HK-2 (cell line): ENCODE results near the gene DCAF11.
A peak's percentile ranks its signal among the peaks of the same experiment; 100 is the strongest.
"Not testable (repeated sequence)": the region's sequence is repeated elsewhere in the genome, so short reads cannot be mapped to it uniquely, and the experiment has no call there.

Experiments
- DNase-seq: peaks from one replicate; pipeline ENCODE4 v3.0.0-alpha.2; 2018; ENCODE audit not compliant: unreplicated experiment

The DCAF11 gene

DNA sequence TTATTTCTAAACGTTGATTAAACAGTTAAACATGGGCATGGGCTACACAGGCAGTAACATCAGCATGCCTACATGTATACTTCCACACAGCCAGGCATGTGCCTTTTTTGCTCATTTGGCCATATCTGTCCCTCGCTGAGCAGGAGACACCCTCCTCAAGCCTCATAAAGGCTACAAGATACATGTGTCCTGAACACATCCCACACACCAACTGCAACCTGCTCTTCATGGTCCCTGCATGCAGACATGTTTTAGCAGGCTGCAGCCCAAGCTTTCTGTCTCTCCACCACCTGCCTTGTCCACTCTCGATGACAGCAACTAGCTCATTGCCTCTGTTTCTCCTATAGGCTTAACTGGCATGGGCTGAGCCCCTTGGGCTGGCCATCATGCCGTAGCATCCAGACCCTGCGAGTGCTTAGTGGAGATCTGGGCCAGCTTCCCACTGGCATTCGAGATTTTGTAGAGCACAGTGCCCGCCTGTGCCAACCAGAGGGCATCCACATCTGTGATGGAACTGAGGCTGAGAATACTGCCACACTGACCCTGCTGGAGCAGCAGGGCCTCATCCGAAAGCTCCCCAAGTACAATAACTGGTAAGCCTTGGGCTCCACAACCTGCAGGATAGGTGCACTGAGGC lies 17.9 kb upstream of the DCAF11 start:
- no peak for DNase-seq

DNA sequence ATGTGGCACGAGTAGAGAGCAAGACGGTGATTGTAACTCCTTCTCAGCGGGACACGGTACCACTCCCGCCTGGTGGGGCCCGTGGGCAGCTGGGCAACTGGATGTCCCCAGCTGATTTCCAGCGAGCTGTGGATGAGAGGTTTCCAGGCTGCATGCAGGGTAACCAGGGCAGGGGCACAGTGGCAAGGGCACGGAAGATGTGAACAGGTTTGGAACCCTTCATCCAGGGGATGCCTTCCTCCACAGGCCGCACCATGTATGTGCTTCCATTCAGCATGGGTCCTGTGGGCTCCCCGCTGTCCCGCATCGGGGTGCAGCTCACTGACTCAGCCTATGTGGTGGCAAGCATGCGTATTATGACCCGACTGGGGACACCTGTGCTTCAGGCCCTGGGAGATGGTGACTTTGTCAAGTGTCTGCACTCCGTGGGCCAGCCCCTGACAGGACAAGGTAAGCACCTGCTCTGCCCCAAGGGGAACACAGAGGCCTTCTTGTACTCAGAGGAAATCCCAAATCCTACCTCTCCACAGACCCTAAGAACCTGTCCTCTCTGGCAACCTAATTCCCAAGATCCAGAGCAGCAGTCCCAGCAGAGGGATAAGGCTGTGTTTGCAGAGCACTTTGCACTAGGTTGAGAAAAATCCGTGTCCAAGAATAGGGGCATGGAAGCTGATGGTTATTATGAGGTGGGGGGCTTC lies 16.2 kb upstream of the DCAF11 start:
- DNase-seq = no peak

DNA sequence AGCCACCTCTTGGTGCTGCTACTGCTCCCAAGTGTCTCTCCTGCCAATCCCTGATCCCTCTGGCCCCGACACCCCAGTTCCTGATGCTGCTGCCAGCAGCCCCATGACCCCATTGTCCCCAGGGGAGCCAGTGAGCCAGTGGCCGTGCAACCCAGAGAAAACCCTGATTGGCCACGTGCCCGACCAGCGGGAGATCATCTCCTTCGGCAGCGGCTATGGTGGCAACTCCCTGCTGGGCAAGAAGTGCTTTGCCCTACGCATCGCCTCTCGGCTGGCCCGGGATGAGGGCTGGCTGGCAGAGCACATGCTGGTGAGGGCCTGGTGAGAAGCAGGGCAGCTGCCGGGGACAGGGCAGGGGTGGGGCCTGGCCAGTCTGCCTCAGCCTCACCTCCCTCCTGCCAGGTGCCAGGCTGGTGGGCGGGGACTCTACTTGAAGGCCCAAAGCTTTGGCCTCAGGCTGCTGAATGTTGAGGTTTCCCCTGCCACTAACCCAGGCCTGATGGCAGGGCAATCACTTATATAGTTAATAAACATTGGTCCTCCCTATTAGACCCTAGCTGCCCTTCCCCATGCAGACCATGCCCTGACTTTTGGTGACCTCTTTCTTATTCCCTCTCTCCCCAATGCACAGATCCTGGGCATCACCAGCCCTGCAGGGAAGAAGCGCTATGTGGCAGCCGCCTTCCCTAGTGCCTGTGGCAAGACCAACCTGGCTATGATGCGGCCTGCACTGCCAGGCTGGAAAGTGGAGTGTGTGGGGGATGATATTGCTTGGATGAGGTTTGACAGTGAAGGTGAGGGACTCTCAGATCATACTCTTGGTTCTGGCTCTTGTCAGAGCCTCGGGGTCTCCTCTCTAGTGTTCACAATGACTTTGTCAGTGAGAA lies 15.4 kb upstream of the DCAF11 start:
- no peak for DNase-seq

DNA sequence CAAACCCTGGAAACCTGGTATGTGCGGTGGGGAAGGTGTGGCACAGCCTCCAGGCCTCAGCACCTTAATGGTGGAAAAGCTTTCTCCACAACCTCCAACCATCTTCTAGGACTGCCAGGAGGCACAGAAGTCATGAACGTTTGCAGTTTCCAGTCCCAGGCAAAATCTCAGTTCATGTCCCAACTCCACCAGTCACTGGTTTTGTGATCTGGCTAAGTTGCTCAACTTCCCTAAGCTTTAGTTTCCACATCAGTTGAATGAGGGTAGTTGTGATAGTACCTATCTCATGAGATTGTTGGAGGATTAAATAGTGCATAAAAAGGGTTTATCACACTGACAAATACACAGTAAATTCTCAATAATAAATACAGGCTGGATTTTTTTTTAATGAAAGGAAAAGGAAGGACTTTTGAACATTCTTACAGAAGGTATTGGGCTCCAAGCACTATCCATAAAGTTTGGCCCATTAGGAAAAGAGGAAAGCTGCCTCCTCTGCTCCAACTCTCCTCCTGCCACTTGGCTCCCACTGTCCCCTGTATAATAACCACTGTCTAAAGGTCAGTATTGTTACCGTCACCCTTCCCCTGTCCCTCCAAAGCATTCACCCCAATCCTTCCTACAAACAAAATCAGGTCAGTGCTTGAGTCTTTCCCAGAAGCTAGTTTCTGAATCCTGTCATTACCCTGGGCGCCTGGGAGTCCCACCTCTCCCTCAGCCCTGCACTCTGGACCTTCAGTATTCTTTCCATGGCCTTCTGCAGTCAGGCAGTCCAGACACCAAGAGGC lies 14.2 kb upstream of the DCAF11 start:
- no peak for DNase-seq

DNA sequence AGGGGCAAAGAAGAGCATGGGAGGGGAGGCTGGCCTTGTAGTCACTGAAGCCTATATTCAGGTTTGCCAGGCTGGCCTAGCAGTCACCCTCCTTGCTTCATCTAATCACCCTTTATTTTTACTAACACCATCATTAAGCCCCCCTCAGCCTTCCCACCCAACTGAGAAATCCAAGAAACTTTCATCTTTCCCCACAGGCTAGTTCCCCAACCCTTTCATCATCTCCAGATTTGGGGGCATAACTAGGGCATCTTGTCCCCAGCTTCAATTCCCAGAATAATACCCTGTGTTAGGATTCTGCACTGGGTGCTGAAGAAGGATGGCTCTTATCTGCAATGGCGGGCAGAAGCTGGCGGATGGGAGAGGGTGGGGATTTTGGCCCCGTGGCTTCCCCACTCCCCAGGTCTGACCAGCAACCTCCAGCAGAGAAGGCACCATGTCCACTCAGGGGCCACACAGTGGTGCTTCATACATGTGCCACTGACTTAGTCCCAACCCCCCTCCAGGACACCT lies 13.5 kb upstream of the DCAF11 start:
- no peak for DNase-seq

DNA sequence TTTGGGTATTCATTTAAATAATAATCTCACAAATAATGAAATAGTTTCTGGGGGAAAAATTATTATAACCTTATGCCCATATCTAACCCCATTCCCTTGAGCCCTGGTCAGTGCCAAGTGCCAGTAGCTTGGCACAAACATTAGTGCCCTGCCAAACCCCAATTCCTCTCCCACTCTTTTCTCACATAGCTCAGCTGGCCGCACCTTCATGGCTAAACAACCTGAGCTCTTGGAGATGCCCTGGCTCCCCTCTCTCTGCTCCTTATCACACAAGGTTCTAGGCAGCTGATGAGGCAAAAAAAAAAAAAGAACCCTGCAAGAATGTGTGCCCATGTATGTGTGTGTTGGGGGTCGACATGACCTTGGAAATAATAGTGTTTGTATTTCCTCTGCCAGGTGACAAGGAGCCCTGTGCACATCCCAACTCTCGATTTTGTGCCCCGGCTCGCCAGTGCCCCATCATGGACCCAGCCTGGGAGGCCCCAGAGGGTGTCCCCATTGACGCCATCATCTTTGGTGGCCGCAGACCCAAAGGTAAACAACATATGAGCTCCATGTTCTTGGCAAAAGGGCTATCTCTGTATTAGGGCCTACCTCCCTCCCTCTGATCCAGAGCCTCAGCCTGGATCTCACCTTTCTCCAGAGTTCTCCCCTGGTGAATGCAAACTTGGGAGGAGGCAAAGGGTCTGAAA lies 12.1 kb upstream of the DCAF11 start:
- DNase-seq = no peak

DNA sequence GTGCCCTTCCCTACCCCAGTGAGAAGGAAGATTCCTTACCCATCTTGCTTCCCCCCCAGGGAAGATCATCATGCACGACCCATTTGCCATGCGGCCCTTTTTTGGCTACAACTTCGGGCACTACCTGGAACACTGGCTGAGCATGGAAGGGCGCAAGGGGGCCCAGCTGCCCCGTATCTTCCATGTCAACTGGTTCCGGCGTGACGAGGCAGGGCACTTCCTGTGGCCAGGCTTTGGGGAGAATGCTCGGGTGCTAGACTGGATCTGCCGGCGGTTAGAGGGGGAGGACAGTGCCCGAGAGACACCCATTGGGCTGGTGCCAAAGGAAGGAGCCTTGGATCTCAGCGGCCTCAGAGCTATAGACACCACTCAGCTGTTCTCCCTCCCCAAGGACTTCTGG lies 11.1 kb upstream of the DCAF11 start:
- DNase-seq = no peak

DNA sequence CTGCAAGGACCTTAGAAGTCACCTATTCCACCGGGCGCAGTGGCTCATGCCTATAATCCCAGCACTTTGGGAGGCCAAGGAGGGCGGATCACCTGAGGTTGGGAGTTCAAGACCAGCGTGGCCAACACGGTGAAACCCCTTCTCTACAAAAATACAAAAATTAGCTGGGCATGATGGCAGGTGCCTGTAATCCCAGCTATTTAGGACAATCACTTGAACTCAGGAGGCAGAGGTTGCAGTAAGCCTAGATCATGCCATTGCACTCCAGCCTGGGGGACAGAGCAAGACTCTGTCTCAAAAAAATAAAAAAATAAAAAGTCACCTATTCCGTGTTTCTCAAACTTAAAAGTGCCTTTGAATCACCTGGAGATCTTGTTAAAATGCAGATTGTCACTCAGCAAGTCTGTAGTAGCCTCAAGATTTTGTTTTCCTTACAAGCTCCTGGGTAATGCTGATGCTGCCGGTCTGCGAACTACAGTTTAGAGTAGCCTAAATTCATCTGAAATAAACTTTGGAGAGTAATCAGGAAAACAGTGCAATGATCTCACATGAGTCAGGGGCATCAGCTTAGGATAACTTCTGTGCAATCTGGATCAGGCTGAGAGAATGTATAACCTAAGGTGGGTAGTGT lies 8.9 kb upstream of the DCAF11 start:
- not testable (repeated sequence) for DNase-seq

DNA sequence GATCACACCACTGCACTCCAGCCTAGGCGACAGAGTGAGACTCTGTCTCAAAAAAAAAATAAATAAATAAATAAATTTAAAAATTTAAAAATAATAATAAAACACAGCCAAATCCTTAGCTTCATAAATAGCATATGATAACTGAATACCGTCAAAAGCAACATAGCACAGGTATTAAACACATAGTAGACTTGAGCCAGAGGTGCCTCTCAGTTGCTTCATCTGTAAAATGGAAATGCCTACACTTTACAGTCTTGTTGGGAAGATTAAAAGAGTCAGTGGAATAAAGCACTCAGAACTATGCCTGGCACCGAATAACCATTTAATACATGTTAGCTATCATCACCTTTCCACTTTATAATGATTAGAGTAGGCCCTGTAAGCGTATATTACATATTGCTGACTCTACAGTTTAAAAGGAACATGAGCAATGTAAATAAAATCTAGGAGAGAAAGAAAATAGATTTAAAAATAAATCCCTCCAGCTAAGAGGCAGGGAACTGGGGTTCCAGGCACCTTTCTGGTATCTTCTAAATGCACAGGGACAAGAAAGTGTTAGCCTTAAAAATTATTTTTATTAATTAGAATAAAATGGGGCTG lies 7.8 kb upstream of the DCAF11 start:
- no peak for DNase-seq

DNA sequence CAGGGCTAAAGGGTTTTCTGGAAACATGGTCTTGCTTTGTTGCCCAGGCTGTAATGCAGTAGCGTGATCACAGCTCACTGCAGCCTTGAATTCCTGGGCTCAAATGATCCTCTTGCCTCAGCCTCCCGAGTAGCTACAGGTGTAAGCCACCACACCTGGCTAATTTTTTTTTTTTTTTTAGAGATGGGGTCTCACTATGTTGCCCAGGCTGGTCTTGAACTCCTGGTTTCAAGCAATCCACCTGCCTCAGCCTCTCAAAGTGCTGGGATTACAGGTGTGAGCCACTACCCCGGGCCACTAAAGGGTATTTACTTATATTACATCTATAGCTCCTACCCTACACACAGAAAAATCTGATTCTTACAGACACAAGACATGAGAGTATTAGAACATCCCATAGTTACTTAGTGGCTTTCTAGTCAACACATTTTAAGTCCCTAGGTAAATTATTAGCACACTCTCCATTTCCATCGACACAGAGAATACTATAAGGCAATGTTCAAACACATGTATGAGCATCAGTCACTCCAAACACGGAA lies 6.2 kb upstream of the DCAF11 start:
- no peak for DNase-seq

DNA sequence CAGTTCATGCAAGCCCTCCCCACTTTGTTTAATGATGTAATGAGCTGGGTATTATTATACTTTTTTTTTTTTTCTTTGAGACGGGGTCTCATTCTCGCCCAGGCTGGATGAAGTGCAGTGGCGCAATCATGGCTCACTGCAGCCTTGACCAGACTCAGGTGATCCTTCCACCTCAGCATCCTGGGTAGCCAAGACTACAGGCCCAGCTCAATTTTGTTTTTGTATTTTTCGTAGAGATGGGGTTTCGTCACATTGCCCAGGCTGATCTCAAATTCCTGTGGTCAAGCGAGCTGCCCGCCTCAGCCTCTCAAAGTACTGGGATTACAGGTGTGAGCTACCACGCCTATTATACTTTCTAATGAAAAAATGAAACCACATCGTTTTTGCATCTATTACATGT lies 4.5 kb upstream of the DCAF11 start:
- DNase-seq = no peak

DNA sequence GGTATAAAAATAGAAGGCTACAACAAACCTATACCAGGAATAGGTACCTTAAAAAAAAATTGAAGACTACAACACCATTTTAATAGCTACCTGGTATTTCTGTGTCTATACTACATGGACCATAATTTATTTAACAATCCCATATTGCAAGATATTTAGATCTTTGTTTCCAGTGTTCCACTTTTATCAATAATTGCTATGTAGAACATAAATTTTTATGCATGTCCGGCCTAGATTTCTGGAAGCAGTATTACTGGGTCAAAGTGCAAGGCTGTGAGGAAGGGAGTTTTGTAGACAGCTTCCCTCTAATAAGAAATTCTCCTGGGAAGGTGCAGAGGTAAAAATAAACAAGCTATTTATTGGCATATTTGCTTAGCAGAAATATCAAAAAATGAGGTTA lies 4.1 kb upstream of the DCAF11 start:
- DNase-seq = no peak

DNA sequence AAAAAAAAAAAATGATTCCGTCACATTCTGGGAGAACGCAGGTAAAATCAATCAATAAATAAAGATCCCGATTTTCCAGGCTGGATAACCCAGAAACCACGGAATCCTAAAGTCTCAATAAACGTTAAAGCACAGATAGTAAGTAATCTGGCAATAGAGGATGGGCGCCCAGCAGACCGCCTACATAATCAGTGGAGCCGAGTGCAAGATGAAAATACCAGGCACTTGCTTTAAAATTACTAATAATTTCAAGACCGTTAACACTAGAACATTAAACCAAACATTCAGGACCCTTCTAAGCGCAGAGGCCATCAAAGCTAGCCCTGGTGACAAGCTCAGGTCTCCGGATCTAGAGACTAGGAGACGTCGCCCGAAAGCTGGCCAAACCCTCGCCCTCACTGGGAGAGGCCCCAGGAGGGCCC lies 1.2 kb upstream of the DCAF11 start:
- no peak for DNase-seq

DNA sequence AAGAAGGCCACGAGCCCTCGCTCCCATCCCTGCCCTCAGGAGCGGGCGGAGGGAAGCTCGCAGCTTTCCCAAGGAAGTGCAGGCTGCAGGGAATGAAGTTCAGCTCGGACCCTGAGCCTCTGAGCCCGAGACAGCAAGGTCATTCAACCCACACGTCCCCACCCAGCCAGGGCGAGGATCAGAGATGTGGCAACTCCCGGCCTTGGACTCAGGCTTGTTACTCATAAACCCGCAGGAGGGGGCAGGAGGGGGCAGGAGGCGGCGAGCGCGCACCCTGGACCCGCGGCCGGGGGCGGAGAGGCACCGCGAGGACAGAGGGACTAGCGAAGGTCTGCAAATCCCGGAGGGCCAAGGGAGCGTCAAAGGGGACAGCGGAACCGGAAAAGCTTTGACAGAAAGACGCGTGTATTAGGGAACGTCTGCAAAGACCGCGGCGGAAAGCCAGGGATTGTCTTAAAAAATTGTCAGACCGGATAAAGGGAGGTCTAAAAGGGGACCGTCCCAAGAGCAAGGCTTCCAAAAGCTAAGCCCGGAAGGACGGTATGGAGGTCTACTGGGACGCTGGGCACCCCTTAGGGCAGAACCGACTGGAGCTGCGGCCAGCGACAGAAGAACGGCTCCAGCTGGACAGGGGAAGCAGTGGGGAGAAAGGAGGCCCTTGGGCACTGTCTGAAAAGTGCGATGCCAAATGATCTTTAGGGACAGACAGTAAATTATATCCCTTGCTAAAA lies 611 bp upstream of the DCAF11 start:
- DNase-seq = peak; percentile 89

DNA sequence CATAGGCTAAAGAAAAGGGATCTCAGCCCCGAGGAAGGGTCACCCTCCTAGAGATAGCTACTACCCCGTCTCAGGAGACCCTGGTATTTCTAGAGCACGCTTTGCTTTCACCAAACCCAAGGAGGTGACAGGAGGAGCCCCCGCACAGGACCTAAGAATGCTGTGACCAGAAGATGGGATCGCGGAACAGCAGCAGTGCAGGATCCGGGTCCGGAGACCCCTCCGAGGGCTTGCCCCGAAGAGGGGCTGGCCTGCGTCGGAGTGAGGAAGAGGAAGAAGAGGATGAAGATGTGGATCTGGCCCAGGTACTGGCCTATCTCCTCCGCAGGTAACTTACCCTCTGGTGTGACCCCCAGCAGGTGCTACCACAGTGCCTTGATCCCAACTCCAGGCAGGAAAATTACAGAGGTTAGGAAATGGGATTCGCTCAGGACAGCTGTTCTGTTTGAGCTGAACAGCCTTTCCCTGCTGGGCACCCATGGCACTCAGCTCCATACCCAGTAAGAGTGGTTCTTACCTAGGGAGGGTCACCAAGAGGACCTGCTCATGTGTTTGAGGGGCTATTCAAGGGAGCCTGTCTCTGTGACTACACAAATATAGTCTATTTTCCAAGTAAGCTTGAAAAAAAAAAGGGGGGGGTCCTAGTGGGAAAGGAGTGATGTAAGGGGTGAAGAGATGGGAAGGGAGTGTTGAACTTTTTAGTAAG lies 998 bp downstream of the DCAF11 start:
- no peak for DNase-seq

DNA sequence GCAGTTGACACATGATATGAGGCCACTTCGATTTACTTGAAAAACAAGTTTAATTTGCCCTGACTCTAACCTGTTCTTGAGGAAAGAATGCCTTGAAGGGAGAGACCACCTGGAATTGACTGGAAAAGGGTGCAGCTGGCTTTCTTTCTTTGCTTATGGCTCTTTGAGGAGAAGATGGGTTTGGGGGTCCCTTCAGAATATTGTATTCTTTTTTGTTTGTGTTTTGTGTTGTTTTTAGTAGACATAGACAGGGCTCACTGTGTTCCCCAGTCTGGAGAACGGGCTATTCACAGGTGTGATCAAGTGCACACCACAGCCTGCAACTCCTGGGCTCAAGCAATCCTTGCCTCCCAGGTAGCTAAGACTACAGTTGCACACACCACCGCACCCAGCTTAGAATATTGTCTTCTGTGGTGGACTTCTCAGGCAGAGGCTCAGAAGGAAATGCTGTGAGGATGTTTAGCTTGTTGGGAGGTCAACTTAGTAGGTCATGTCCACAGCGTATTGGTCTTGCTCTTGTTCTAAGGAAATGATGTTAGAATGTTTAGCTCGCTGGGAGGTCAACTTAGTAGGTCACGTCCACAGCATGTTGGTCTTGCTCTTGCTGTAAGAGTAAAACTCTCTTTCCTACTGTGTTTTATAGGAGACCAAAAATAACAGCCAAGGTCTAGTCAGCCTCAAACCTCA lies 1.7 kb downstream of the DCAF11 start:
- no peak for DNase-seq

DNA sequence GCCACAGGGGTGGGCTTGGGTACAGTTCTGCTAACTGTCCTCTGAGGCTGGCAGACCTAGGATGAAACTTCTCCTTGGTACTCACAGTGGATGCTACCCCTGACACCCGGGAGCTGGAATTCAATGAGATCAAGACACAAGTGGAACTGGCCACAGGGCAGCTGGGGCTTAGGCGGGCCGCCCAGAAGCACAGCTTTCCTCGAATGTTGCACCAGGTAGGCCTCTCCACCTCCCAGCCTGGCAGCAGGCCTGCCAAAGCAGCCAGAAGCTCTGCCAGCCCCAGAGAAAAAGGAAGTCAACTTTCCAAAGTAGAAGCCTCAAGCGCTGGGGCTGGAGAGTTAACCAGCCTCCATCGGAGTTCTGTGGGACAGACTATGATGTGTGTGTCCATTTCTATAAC lies 2.6 kb downstream of the DCAF11 start:
- DNase-seq = no peak

DNA sequence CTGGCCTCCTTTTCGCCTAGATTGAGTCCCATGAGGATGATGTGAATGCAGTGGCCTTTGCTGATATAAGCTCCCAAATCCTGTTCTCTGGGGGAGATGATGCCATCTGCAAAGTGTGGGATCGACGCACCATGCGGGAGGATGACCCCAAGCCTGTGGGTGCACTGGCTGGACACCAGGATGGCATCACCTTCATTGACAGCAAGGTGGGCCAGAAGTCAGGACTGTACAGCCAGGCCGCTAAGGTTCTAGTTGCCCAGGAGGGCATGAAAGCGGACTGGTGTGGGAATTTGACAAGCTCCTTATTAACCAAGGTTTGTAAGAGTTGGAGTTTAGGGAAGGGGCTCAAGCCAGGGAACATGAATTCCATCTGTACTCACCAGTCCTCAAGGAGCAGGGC lies 5.1 kb downstream of the DCAF11 start:
- DNase-seq = no peak
